HG03135 (cell line): ENCODE results near the gene ZNHIT1.

Experiments
- ATAC-seq: cut with Tn5 transposase; IDR thresholded peaks from one replicate; pipeline ENCODE4 v1.9.1; 2021; ENCODE audit warnings: mild to moderate bottlenecking, moderate library complexity; ENCODE audit not compliant: unreplicated experiment

Gene ZNHIT1

GRCh38 chr7:101216860-101217387 is 1.0 kb upstream of the ZNHIT1 start:
- peak; percentile 30 for ATAC-seq

- ATAC-seq, result peak; percentile 6
Observed at GRCh38 chr7:101218236-101219125, 516 bp downstream of the ZNHIT1 start.

- ATAC-seq, result no peak
Observed at GRCh38 chr7:101220295-101220694, 2.3 kb downstream of the ZNHIT1 start.

GRCh38 chr7:101222275-101222830 is 4.4 kb downstream of the ZNHIT1 start:
- ATAC-seq, result no peak

- ATAC-seq, result no peak
Observed at GRCh38 chr7:101223528-101223927, 5.6 kb downstream of the ZNHIT1 start.

GRCh38 chr7:101225650-101226049 is 7.7 kb downstream of the ZNHIT1 start:
- no peak for ATAC-seq

GRCh38 chr7:101226721-101227120 is 8.8 kb downstream of the ZNHIT1 start:
- ATAC-seq, result no peak

- ATAC-seq, result no peak
Observed at GRCh38 chr7:101231644-101232043, 13.7 kb downstream of the ZNHIT1 start.

GRCh38 chr7:101232141-101232850 is 14.3 kb downstream of the ZNHIT1 start:
- no peak for ATAC-seq

- no peak for ATAC-seq
Observed at GRCh38 chr7:101233907-101234547, 16.1 kb downstream of the ZNHIT1 start.

- no peak for ATAC-seq
Observed at GRCh38 chr7:101234636-101235035, 16.7 kb downstream of the ZNHIT1 start.

GRCh38 chr7:101235050-101235449 is 17.1 kb downstream of the ZNHIT1 start:
- no peak for ATAC-seq

GRCh38 chr7:101235522-101235921 is 17.6 kb downstream of the ZNHIT1 start:
- ATAC-seq, result no peak

- ATAC-seq, result no peak
Observed at GRCh38 chr7:101236292-101236835, 18.4 kb downstream of the ZNHIT1 start.

GRCh38 chr7:101237206-101238067 is 19.5 kb downstream of the ZNHIT1 start, which contains the start of gene CLDN15:
Gene CLDN15, minus strand, starts transcription at chr7:101237802. Its CDS starts 221 bp downstream, at chr7:101237581.
- ATAC-seq, result no peak

- no peak for ATAC-seq
Observed at GRCh38 chr7:101238226-101239182, 20.5 kb downstream of the ZNHIT1 start.

GRCh38 chr7:101239191-101239950 is 21.4 kb downstream of the ZNHIT1 start:
- ATAC-seq, result no peak

GRCh38 chr7:101239951-101240220 is 21.9 kb downstream of the ZNHIT1 start:
- ATAC-seq, result no peak
